GM12891 (cell line): ENCODE data around the gene IFT81.

Experiments
- POLR2A ChIP-seq: IDR thresholded peaks from 2 replicates; pipeline ENCODE4 v1.6.1; 2011; ENCODE audit warnings: low read depth, low read length, control low read depth
- POLR2AphosphoS5 ChIP-seq: IDR thresholded peaks from 2 replicates; pipeline ENCODE4 v1.6.1; 2011; ENCODE audit warnings: low read depth, low read length, control low read depth
- SPI1 ChIP-seq: IDR thresholded peaks from 2 replicates; pipeline ENCODE4 v1.6.1; 2011; ENCODE audit warnings: low read depth, low read length, control low read depth

- no peak for TF ChIP-seq POLR2AphosphoS5
- no peak for TF ChIP-seq POLR2A
- TF ChIP-seq SPI1: no peak
Observed at GRCh38 chr12:110222027-110222426, 97.9 kb downstream of the IFT81 start.
